ENCODE results near the gene MMP17.
A peak's percentile ranks its signal among the peaks of the same experiment; 100 is the strongest.

MMP17 gene

GRCh38 chr12:131896080-131896810 is 68.1 kb downstream of the MMP17 start:
- DNase-seq: peak; percentile 87

- peak; percentile 81 for DNase-seq
These were observed 68.6 kb downstream of the MMP17 start for GRCh38 chr12:131896811-131897270.

DNA sequence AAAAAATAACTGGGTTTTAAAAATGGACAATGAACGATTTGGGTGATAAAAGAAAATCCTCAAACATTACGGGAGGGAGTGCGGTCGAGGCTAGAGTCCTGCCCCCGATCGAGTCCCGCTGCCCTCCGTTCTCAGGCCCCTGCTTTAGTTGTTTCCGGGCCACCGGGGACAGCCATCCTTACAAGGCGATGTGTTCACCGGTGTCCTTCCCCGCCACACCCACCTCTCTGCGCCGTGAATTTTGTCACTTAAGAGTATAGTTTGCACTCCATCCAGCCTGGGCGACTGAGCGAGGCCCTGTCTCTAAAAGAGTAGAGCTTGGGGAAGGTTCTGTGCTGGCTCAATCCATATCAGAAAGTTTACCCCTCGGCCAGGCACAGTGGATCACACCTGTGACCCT is 69.1 kb downstream of the MMP17 start:
- no peak for DNase-seq

GRCh38 chr12:131897875-131898274 is 69.7 kb downstream of the MMP17 start:
- no peak for DNase-seq

DNA sequence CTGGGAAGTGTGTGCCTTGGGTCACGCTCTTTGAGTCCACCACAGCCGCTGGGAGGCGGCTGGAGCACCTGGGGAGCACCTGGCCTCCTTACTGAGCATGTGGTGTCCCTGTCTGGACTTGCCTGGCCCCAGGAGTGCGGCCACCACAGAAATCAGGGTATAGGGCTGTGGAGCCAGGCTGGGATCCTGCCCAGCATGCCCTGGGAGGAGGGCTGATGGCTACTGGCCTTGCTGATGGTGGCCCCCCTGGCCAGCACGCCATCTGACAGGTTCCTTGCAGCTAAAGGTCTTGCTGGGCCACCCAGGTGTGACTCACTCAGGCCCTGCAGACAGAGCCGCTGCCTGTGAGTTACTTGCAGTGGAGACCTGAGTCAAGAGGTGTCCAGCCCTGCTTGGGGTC is 72.2 kb downstream of the MMP17 start:
- no peak for DNase-seq
